Gastrocnemius medialis (tissue), 4 donors: Measurements from ENCODE around the gene SYT17. TPM values are rescaled to one million over a fixed set of nuclear protein-coding genes. Genes with fewer than 3 reads are reported as not detected.
"Not testable (repeated sequence)": the region's sequence is repeated elsewhere in the genome, so short reads cannot be mapped to it uniquely, and the experiment has no call there.

Experiments
- ATAC-seq, 2 donors: fragments of 150-250 bp; one replicate each; pipeline ENCODE4 v1.9.1; 2016
- DNase-seq, 2 donors: peaks; one replicate each; pipeline ENCODE4 v3.0.0-alpha.2; 2019
- H3K27ac ChIP-seq, 4 donors: fragments of 200-600 bp; sonication (generic); 1 replicate in 1 of 4; 2 replicates in 3 of 4; pipeline ENCODE4 v1.5.1; 2016 to 2018; ENCODE audit warnings: mild to moderate bottlenecking in 2 of 4, moderate library complexity in 1 of 4
- H3K27me3 ChIP-seq, 3 donors: fragments of 200-600 bp; sonication (generic) in 2 of 3; 1 replicate in 1 of 3; 2 replicates in 2 of 3; pipeline versions ENCODE4 v1.5.1 to v1.6.0; 2016 to 2019; ENCODE audit warnings: mild to moderate bottlenecking in 1 of 3, moderate library complexity in 1 of 3
- H3K36me3 ChIP-seq, 2 donors: fragments of 200-600 bp; sonication (generic) in 1 of 2; one replicate each; pipeline ENCODE4 v1.5.1; 2017 to 2018
- H3K4me1 ChIP-seq, 2 donors: fragments of 200-600 bp; sonication (generic) in 1 of 2; one replicate each; pipeline ENCODE4 v1.5.1; 2016 to 2017; ENCODE audit warnings: mild to moderate bottlenecking in 2 of 2
- H3K4me3 ChIP-seq, 4 donors: fragments of 200-600 bp; sonication (generic) in 3 of 4; 1 replicate in 1 of 4; 2 replicates in 3 of 4; pipeline ENCODE4 v1.5.1; 2016 to 2019; ENCODE audit warnings: mild to moderate bottlenecking in 2 of 4
- H3K9me3 ChIP-seq, 3 donors: fragments of 200-600 bp; sonication (generic) in 2 of 3; 1 replicate in 1 of 3; 2 replicates in 2 of 3; pipeline ENCODE4 v1.5.1; 2016 to 2019
- CTCF ChIP-seq, 5 experiments: fragments of 450-650 bp in 3 of 5; fragments of 200-600 bp in 2 of 5; sonication (generic) in 2 of 5; IDR thresholded peaks in 4 of 5; conservative IDR thresholded peaks in 1 of 5; 1 replicate in 4 of 5; 2 replicates in 1 of 5; pipeline ENCODE4 v1.5.1; 2016 to 2019; ENCODE audit warnings: antibody characterized with exemption in 5 of 5, mild to moderate bottlenecking in 3 of 5, moderate library complexity in 3 of 5
- POLR2A ChIP-seq, 2 donors: fragments of 450-650 bp; IDR thresholded peaks; one replicate each; pipeline ENCODE4 v1.6.1; 2017; ENCODE audit warnings: antibody characterized with exemption in 2 of 2, mild to moderate bottlenecking in 2 of 2, moderate library complexity in 2 of 2
- in situ Hi-C, 4 donors: fragments of 200-750 bp; cut with MboI; loops; one replicate each; pipeline versions ENCODE4 v1.15.0 to v1.8.0; 2017; ENCODE audit warnings: low sequenced_read_pairs in 4 of 4
- intact Hi-C: fragments of 100-400 bp; cut with DNase I; formaldehyde crosslinking; loops from one replicate; pipeline ENCODE4 v1.15.1; 2023; ENCODE audit warnings: low total_unique reads
- total RNA-seq, 4 donors: library from RNA; depleted of rRNA; stranded (reverse); fragments of >200 nt; gene quantifications; one replicate each; pipeline versions ENCODE4 v1.1.0 to v1.2.3, GENCODE V29; 2016

Gene SYT17
- total RNA-seq, 4 donors from 2014 or later: 0.10 to 0.87 (median 0.18) TPM

- H3K27ac ChIP-seq: no peak overlapping the region
- H3K9me3 ChIP-seq: no peaks in the 10 kb centered on the region
- no peaks in the 10 kb centered on the region for H3K36me3 ChIP-seq
- in situ Hi-C loops (no loop called here), intact Hi-C loops (no loop called here)
- no peaks in the 10 kb centered on the region for H3K27me3 ChIP-seq
- H3K4me1 ChIP-seq: no peaks in the 10 kb centered on the region
- ATAC-seq: no peak
- TF ChIP-seq CTCF (IDR thresholded peaks at IDR 0.05 in 4 of 5, conservative IDR thresholded peaks at IDR 0.05 in 1 of 5) (no peak), POLR2A (IDR thresholded peaks at IDR 0.05) (no peak)
- no peak for DNase-seq
- no peak overlapping the region for H3K4me3 ChIP-seq
These were observed 14.4 kb downstream of the SYT17 start for GRCh38 chr16:19182481-19182880.

- Histone ChIP-seq H3K36me3 (no peaks in the 10 kb centered on the region), H3K27ac (no peak overlapping the region), H3K9me3 (no peaks in the 10 kb centered on the region), H3K4me3 (no peak overlapping the region), H3K27me3 (no peaks in the 10 kb centered on the region), H3K4me1 (no peaks in the 10 kb centered on the region)
- TF ChIP-seq POLR2A (IDR thresholded peaks at IDR 0.05) (no peak), CTCF (IDR thresholded peaks at IDR 0.05 in 4 of 5, conservative IDR thresholded peaks at IDR 0.05 in 1 of 5) (no peak)
- intact Hi-C loops: no loop called here
- in situ Hi-C loops: no loop called here
- ATAC-seq: no peak
- no peak for DNase-seq
These were observed 15.1 kb downstream of the SYT17 start for GRCh38 chr16:19183187-19183586.

- in situ Hi-C loops: no loop called here
- H3K4me3 ChIP-seq: no peak overlapping the region
- H3K36me3 ChIP-seq: no peaks in the 10 kb centered on the region
- no peaks in the 10 kb centered on the region for H3K4me1 ChIP-seq
- H3K27ac ChIP-seq: no peak overlapping the region
- DNase-seq: no peak
- no peaks in the 10 kb centered on the region for H3K9me3 ChIP-seq
- TF ChIP-seq POLR2A (IDR thresholded peaks at IDR 0.05): no peak
- TF ChIP-seq CTCF (IDR thresholded peaks at IDR 0.05 in 4 of 5, conservative IDR thresholded peaks at IDR 0.05 in 1 of 5): no peak
- intact Hi-C loops: no loop called here
- H3K27me3 ChIP-seq: no peaks in the 10 kb centered on the region
- ATAC-seq: no peak
These were observed 16.9 kb downstream of the SYT17 start for GRCh38 chr16:19184823-19185509.

- TF ChIP-seq POLR2A (IDR thresholded peaks at IDR 0.05) (no peak), CTCF (IDR thresholded peaks at IDR 0.05 in 4 of 5, conservative IDR thresholded peaks at IDR 0.05 in 1 of 5) (no peak)
- no peaks in the 10 kb centered on the region for H3K4me1 ChIP-seq
These were observed 17.4 kb downstream of the SYT17 start for GRCh38 chr16:19185510-19185851.

GRCh38 chr16:19186408-19186807 lies 18.4 kb downstream of the SYT17 start:
- Histone ChIP-seq H3K4me3 (no peak overlapping the region), H3K9me3 (no peaks in the 10 kb centered on the region), H3K27ac (no peak overlapping the region), H3K4me1 (no peaks in the 10 kb centered on the region), H3K36me3 (no peaks in the 10 kb centered on the region), H3K27me3 (no peaks in the 10 kb centered on the region)
- intact Hi-C loops: no loop called here
- DNase-seq (no peak), ATAC-seq (no peak)
- in situ Hi-C loops: no loop called here
- no peak for TF ChIP-seq CTCF (IDR thresholded peaks at IDR 0.05 in 4 of 5, conservative IDR thresholded peaks at IDR 0.05 in 1 of 5)

More at GRCh38 chr16:19185510-19185851, 17.4 kb downstream of the SYT17 start:
- ATAC-seq: no peak
- Histone ChIP-seq H3K36me3 (no peaks in the 10 kb centered on the region), H3K9me3 (no peaks in the 10 kb centered on the region), H3K27ac (no peak overlapping the region), H3K4me3 (no peak overlapping the region), H3K27me3 (no peaks in the 10 kb centered on the region)
- intact Hi-C loops: no loop called here
- in situ Hi-C loops: no loop called here
- DNase-seq: no peak

- in situ Hi-C loops, H3K27ac ChIP-seq, H3K4me1 ChIP-seq, H3K4me3 ChIP-seq, H3K36me3 ChIP-seq, intact Hi-C loops, DNase-seq, ATAC-seq, H3K9me3 ChIP-seq, H3K27me3 ChIP-seq: not testable (repeated sequence)
These were observed 19.9 kb downstream of the SYT17 start for GRCh38 chr16:19187961-19188360.
